HepG2 (cell line): ENCODE measurements around the gene SPATA46.

ENCODE experiments used
- CHD4 ChIP-seq: fragments of 200-600 bp; sonication (generic); IDR thresholded peaks from 2 replicates; pipeline ENCODE4 v1.7.0; 2017; ENCODE audit warnings: mild to moderate bottlenecking, low read length, borderline replicate concordance
- HDAC6 ChIP-seq: fragments of 200-600 bp; sonication (generic); IDR thresholded peaks from 2 replicates; pipeline ENCODE4 v1.7.0; 2017; ENCODE audit warnings: mild to moderate bottlenecking, antibody characterized with exemption, low read length, low read depth
- REST ChIP-seq, 2 experiments: IDR thresholded peaks; 2 replicates each; pipeline ENCODE4 v1.6.1; 2011 to 2012; ENCODE audit warnings: low read length in 2 of 2, borderline replicate concordance in 1 of 2, low read depth in 1 of 2, mild to moderate bottlenecking in 1 of 2, moderate library complexity in 1 of 2
- TARDBP ChIP-seq: sonication (generic); formaldehyde crosslinking; IDR thresholded peaks from 2 replicates; pipeline ENCODE4 v1.8.0; 2022; ENCODE audit warnings: mild to moderate bottlenecking, missing genetic modification reagents
- ZFAT ChIP-seq: sonication (generic); formaldehyde crosslinking; conservative IDR thresholded peaks from 2 replicates; pipeline ENCODE4 v1.8.1; 2023; ENCODE audit warnings: missing genetic modification reagents, inconsistent platforms
- ZNF280B ChIP-seq: sonication (generic); formaldehyde crosslinking; IDR thresholded peaks from 2 replicates; pipeline ENCODE4 v1.5.0; 2020; ENCODE audit warnings: missing genetic modification reagents, mild to moderate bottlenecking, borderline replicate concordance
- ZNF740 ChIP-seq: sonication (generic); formaldehyde crosslinking; IDR thresholded peaks from 2 replicates; pipeline ENCODE4 v1.4.0; 2020; ENCODE audit warnings: missing genetic modification reagents

- no peak for TF ChIP-seq ZNF280B (CRISPR knock-in tag)
- no peak for TF ChIP-seq CHD4
- TF ChIP-seq ZNF740 (CRISPR knock-in tag) = no peak
- no peak for TF ChIP-seq TARDBP (CRISPR knock-in tag)
- TF ChIP-seq HDAC6 = no peak
- TF ChIP-seq ZFAT = no peak
- TF ChIP-seq REST (IDR thresholded peaks at IDR 0.05; ENCODE audit: borderline replicate concordance in 1 of 2, low read depth in 1 of 2, low read length in 2 of 2) = no peak
Observed at GRCh38 chr1:162335126-162335525, 41.5 kb downstream of the SPATA46 start.
